DMS114 treated with DMSO at 0.1 percent for 48 hours (cell line): ENCODE data around the gene TPRA1.

Experiments used
- DNase-seq: peaks from one replicate; lab custom pipeline; 2025; ENCODE audit not compliant: unreplicated experiment; lab: John Stamatoyannopoulos, UW

Gene TPRA1

GRCh38 chr3:127566833-127567232 is 23.7 kb downstream of the TPRA1 start:
- no peak for DNase-seq

- DNase-seq = no peak
These were observed 24.8 kb downstream of the TPRA1 start for GRCh38 chr3:127565711-127566110.

- no peak for DNase-seq
These were observed 30.3 kb downstream of the TPRA1 start for GRCh38 chr3:127560051-127560787.

DNA sequence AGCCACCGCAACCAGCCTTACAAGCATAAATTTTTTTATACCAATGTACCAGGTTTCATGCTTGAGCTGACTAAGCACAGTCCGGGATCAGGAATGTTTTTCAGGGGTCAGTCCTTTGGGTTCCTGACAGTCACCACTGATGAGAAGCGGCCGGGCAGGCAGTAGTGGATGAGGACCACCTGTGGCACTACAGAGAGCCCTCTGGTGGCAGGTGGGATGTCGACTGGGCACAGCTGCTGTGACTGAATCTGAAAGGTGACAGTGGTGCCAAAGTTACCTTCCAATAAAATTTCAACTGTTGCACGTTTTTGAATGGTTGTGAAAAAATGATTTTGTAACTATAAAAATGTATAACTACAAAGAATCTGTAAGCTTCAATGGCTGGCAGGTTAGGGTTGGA is 34.0 kb downstream of the TPRA1 start:
- no peak for DNase-seq

GRCh38 chr3:127555108-127555507 is 35.4 kb downstream of the TPRA1 start:
- no peak for DNase-seq

GRCh38 chr3:127552038-127552437 is 38.5 kb downstream of the TPRA1 start:
- no peak for DNase-seq

DNA sequence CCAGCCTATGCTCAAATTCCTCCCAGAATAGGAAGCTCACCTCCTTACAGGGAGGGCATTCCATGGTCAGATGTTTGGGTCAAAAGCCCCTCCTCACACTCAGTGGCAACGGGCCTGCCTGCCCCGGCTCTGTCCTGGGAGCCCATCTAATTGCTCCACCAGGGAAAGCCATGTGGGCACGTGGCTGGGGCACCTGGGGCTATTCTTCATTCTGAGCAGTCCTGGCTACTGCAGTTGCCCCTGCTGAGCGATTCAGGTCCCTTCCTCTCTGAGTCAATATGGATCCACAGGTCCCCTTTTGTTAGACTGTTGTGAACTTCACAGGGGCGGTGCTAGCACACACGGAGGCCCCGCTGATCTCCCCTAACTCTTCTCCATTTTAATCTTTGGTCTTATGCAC is 39.4 kb downstream of the TPRA1 start:
- no peak for DNase-seq

GRCh38 chr3:127550468-127551157 is 39.9 kb downstream of the TPRA1 start:
- no peak for DNase-seq

- DNase-seq = no peak
These were observed 40.6 kb downstream of the TPRA1 start for GRCh38 chr3:127549826-127550467.

- DNase-seq = no peak
These were observed 42.5 kb downstream of the TPRA1 start for GRCh38 chr3:127547761-127548605.

- no peak for DNase-seq
These were observed 43.4 kb downstream of the TPRA1 start for GRCh38 chr3:127546970-127547733.

GRCh38 chr3:127546554-127546953 is 44.0 kb downstream of the TPRA1 start:
- no peak for DNase-seq

DNA sequence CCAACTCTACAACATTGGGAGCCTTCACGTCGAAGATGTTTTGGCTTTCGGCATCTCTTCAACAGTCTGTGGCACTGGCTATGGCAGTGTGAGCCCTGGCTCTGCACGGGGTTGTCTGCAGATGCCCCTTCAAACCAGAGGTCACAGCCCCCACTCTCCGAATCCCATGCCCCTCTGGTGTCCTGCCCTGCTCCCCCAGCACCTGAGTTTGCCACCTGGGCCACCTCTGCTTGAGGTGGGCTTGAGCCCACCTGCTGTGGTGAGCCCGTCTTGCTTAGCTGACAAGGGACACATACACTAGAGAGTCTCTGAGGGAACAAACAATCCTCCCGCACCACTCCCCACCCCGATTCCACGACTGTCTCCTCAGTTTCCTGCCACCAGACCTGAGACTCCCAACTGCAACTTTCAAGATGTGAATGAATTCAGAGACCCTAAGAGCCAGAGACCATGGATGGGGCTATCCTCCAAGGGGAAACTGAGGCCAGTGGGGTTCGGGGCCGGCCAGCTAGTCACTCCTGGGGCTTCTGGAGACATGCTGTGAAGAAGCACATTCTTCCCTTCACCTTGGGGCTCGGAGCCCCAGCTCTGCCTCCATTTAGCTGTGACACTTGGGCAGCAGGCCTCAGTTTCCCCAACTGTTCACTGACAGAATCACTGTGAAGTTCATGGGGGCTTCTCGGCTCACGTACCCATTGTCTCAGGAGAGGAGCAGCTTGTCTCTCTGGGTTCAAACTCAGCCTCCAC is 44.6 kb downstream of the TPRA1 start:
- no peak for DNase-seq

DNA sequence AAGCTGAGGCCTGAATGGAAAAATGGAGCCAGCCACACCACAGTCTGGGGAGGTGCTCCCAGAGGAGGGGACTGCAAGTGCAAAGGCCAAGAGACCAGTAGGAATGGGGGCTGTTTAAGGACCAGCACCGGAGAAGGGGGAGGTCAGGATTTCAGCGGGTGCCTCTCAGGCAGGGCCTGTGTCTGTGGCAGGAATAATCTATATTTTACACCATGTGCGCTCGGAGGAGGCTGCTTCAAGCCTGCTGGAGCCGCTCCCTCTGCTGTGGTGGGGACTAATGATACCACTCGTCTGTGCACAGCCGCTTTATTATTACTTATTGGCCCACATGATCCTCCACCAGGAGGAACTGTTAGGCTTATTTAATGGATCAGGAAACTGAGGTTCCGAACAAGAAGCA is 45.3 kb downstream of the TPRA1 start:
- DNase-seq = no peak

DNA sequence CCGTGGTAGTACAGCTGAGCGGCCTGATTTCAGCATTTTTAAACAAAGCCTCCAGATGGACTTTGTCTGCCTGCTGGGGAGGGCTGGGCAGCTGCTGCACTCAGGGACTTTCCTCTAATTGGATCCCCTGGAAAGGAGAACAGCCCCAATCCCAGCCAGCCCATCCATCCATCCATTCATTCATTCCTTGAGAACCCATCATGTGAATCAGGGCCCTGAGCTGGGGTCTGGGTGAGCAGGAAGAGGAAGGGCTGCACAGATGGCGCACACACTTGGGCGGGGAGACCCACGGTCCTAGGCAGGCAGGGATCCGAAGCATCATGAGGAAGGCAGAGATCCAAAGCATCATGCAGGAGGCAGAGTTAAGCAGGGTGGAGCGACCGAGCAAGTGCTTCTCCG is 45.7 kb downstream of the TPRA1 start:
- no peak for DNase-seq

DNA sequence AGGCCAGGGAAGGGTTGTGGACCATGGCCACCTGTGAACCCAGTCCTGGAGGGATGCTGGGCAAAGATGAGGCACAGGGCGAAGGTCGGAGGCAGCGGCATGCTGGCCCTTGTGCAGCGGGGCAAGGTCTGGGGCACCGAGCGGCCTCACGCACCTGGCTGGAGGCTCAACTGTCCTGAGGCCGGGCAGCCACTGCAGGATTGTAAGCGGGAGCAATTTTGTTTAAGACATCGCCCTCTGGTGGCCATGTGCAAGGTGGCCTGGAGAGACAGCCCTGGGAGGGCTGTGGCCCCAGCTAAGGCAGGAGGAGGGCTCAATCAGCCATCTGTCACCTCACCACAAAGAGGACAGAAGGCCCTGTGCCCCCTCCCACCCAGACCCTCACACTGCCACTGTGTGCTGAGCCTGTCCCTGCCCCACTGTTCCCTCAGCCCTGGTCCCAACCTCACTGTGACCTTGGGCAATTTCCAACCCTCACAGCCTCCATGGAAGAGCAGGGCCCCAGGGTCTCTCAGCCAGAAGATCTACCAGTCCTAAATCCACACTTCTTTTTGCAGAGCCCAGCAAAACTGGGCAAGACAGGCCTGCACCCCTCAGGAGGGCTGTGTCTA is 46.2 kb downstream of the TPRA1 start:
- peak; percentile 56 for DNase-seq

GRCh38 chr3:127543441-127543840 is 47.1 kb downstream of the TPRA1 start:
- no peak for DNase-seq

DNA sequence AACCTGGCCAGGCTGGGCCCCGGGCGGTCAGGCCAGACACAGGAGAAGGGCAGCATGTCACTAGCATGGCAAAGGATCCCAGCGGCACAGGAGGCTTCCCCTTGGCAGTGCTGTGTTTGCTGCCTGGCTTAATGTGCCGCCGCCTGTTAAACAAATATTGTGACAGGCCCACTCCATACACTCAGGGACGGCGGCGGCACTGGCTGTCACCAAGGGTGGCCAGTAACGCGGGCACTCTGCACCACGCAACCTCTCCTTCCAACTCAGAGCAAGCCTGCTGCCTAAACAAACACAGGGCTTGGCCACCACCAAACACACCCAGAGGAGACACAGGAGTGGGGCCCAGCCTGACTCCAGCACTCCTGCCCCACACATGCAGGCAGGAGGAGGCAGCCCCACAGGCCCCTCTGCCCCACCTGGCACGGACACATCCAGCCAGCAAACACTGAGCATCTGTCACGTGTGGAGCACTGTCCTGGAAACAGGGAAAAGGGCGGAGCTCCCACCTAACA is 48.0 kb downstream of the TPRA1 start:
- no peak for DNase-seq

DNA sequence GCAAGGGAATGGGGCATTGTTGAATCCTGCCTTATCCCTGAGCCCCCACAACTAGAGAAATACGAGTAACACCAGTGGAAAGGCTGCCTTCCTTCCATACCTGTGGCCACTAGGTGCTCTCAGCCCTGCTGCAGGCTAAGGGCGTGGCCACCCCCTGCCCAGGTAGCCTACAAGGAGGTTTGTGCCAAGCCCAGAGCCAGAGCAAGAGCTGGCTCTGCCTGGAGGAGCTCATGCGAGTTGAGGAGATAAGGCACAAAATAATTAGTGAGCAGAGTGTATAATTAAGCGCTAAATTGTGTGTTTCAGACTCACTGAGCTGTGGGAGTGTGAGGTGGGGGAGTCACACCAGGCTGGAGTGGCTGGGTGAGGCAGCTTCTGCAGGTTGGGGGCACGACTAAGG is 49.2 kb downstream of the TPRA1 start:
- no peak for DNase-seq
